Neutrophil (primary cell): ENCODE measurements around the gene ATG9B.

ENCODE experiments used
- H3K27ac ChIP-seq: fragments of 200-600 bp; sonication (generic); 2 replicates; pipeline ENCODE4 v1.5.1; 2016; ENCODE audit warnings: mild to moderate bottlenecking, moderate library complexity
- H3K27me3 ChIP-seq: fragments of 200-600 bp; sonication (generic); 2 replicates; pipeline ENCODE4 v1.6.0; 2016; ENCODE audit warnings: mild to moderate bottlenecking
- H3K36me3 ChIP-seq: fragments of 200-600 bp; sonication (generic); 2 replicates; pipeline ENCODE4 v1.5.1; 2017
- H3K4me1 ChIP-seq, 2 experiments: fragments of 200-600 bp in 1 of 2; sonication (generic) in 1 of 2; 1 replicate in 1 of 2; 2 replicates in 1 of 2; pipeline versions ENCODE4 v1.5.1 to v1.6.1; 2013 to 2016; ENCODE audit warnings: low read depth in 1 of 2, low read length in 1 of 2, mild to moderate bottlenecking in 1 of 2, moderate library complexity in 1 of 2; ENCODE audit not compliant: control insufficient read depth in 1 of 2, insufficient read depth in 1 of 2
- H3K4me3 ChIP-seq, 2 experiments: fragments of 200-600 bp in 1 of 2; sonication (generic) in 1 of 2; 1 replicate in 1 of 2; 2 replicates in 1 of 2; pipeline ENCODE4 v1.5.1; 2013 to 2016; ENCODE audit warnings: low read depth in 1 of 2, low read length in 1 of 2, mild to moderate bottlenecking in 1 of 2, moderate library complexity in 1 of 2
- H3K9me3 ChIP-seq: fragments of 200-600 bp; sonication (generic); 2 replicates; pipeline ENCODE4 v1.5.1; 2016
- CTCF ChIP-seq: fragments of 200-600 bp; sonication (generic); IDR thresholded peaks from 2 replicates; pipeline ENCODE4 v1.5.1; 2016; ENCODE audit warnings: antibody characterized with exemption

Gene ATG9B

GRCh38 chr7:151025924-151026671 is 1.8 kb upstream of the ATG9B start:
- H3K4me3 ChIP-seq: no peak overlapping the region
- no peaks in the 10 kb centered on the region for H3K9me3 ChIP-seq
- H3K27ac ChIP-seq: no peak overlapping the region
- no peaks in the 10 kb centered on the region for H3K36me3 ChIP-seq
- TF ChIP-seq CTCF: no peak
- H3K4me1 ChIP-seq: peaks cover 17% of the 10 kb centered on the region in 2 experiments
- peaks cover 49% of the 10 kb centered on the region for H3K27me3 ChIP-seq

- Histone ChIP-seq H3K4me3 (no peak overlapping the region), H3K27ac (no peak overlapping the region), H3K4me1 (peaks cover 12 to 16% of the 10 kb centered on the region in 2 experiments), H3K27me3 (peaks cover 77% of the 10 kb centered on the region), H3K36me3 (no peaks in the 10 kb centered on the region), H3K9me3 (no peaks in the 10 kb centered on the region)
- TF ChIP-seq CTCF: no peak
Observed at GRCh38 chr7:151023232-151023631, 1.1 kb downstream of the ATG9B start.

- Histone ChIP-seq H3K27me3 (peaks cover 88% of the 10 kb centered on the region), H3K4me1 (peaks cover 9 to 11% of the 10 kb centered on the region in 2 experiments), H3K36me3 (no peaks in the 10 kb centered on the region), H3K27ac (no peak overlapping the region), H3K4me3 (no peak overlapping the region), H3K9me3 (no peaks in the 10 kb centered on the region)
- no peak for TF ChIP-seq CTCF
Observed at GRCh38 chr7:151020231-151020630, 4.1 kb downstream of the ATG9B start.

GRCh38 chr7:151019130-151019447 is 5.2 kb downstream of the ATG9B start:
- Histone ChIP-seq H3K27ac (no peak overlapping the region), H3K36me3 (no peaks in the 10 kb centered on the region), H3K9me3 (no peaks in the 10 kb centered on the region), H3K4me3 (no peak overlapping the region), H3K27me3 (peaks cover 100% of the 10 kb centered on the region), H3K4me1 (peaks cover 13 to 18% of the 10 kb centered on the region in 2 experiments)
- no peak for TF ChIP-seq CTCF

GRCh38 chr7:151018421-151019129 is 5.7 kb downstream of the ATG9B start:
- no peak for TF ChIP-seq CTCF
- H3K27ac ChIP-seq: no peak overlapping the region
- H3K4me3 ChIP-seq: peak overlapping the region in 1 of 2 experiments; percentile 4
- peaks cover 100% of the 10 kb centered on the region for H3K27me3 ChIP-seq
- peaks cover 18 to 22% of the 10 kb centered on the region in 2 experiments for H3K4me1 ChIP-seq
- H3K36me3 ChIP-seq: no peaks in the 10 kb centered on the region
- no peaks in the 10 kb centered on the region for H3K9me3 ChIP-seq
